PC-3 (cell line): ENCODE data around the gene ZNF792. TPM values are rescaled to one million over a fixed set of nuclear protein-coding genes. Genes with fewer than 3 reads are reported as not detected.
"Not testable (repeated sequence)": the region's sequence is repeated elsewhere in the genome, so short reads cannot be mapped to it uniquely, and the experiment has no call there.

Source experiments
- ATAC-seq: fragments of 200-7000 bp; cut with Tn5 transposase; 2 replicates; pipeline ENCODE4 v1.9.1; 2020; ENCODE audit warnings: mild to moderate bottlenecking, moderate library complexity
- BruUV-seq: library from RNA; stranded (reverse); fragments of 400-500 nt; replicated peaks from 2 replicates; lab custom pipeline; 2021; lab: Mats Ljungman, UMichigan
- CTCF ChIA-PET: fragments of 300-600 bp; sonication (Branson Sonifier 250); formaldehyde crosslinking; loops from one replicate; lab custom pipeline; 2022; ENCODE audit warnings: antibody characterized with exemption; lab: Charles Lee
- POLR2A ChIA-PET: fragments of 300-600 bp; sonication (Branson Sonifier 250); formaldehyde crosslinking; loops from one replicate; lab custom pipeline; 2022; ENCODE audit warnings: antibody characterized with exemption; ENCODE audit not compliant: unreplicated experiment; lab: Charles Lee
- DNase-seq: peaks from one replicate; pipeline ENCODE4 v3.0.0-alpha.2; 2015
- H2AFZ ChIP-seq: fragments of 300-600 bp; sonication (generic); 2 replicates; pipeline ENCODE4 v1.6.0; 2016; ENCODE audit warnings: antibody characterized with exemption, low read length
- H3F3A ChIP-seq: fragments of 300-600 bp; sonication (generic); one replicate; pipeline ENCODE4 v1.6.0; 2017; ENCODE audit warnings: antibody characterized with exemption, low read length, control low read depth, mild to moderate bottlenecking; ENCODE audit not compliant: unreplicated experiment
- H3K27ac ChIP-seq: fragments of 300-600 bp; sonication (generic); 2 replicates; pipeline ENCODE4 v1.5.1; 2016; ENCODE audit warnings: mild to moderate bottlenecking, low read length
- H3K27me3 ChIP-seq: fragments of 300-600 bp; sonication (generic); 2 replicates; pipeline ENCODE4 v1.6.1; 2016; ENCODE audit warnings: low read length, mixed read lengths
- H3K36me3 ChIP-seq: fragments of 300-600 bp; sonication (generic); 2 replicates; pipeline ENCODE4 v1.6.1; 2016; ENCODE audit warnings: low read depth, mixed run types, low read length, mixed read lengths
- H3K4me1 ChIP-seq: fragments of 300-600 bp; sonication (generic); 2 replicates; pipeline ENCODE4 v1.5.1; 2016; ENCODE audit warnings: low read length; ENCODE audit not compliant: insufficient read depth
- H3K4me2 ChIP-seq: fragments of 300-600 bp; sonication (generic); 2 replicates; pipeline ENCODE4 v1.6.0; 2016; ENCODE audit warnings: low read length
- H3K4me3 ChIP-seq: fragments of 300-600 bp; sonication (generic); 2 replicates; pipeline ENCODE4 v1.5.1; 2016; ENCODE audit warnings: mild to moderate bottlenecking, low read length, mixed read lengths
- H3K79me2 ChIP-seq: fragments of 300-600 bp; sonication (generic); 2 replicates; pipeline ENCODE4 v1.6.1; 2017; ENCODE audit warnings: low read length, mixed read lengths
- H3K9ac ChIP-seq: fragments of 300-600 bp; sonication (generic); 2 replicates; pipeline ENCODE4 v1.6.0; 2016; ENCODE audit warnings: mild to moderate bottlenecking, low read length
- H3K9me2 ChIP-seq: fragments of 300-600 bp; sonication (generic); replicated peaks from 2 replicates; pipeline ENCODE4 v1.6.1; 2016; ENCODE audit warnings: mixed run types, low read length, mixed read lengths
- H3K9me3 ChIP-seq: fragments of 300-600 bp; sonication (generic); 2 replicates; pipeline ENCODE4 v1.6.1; 2016; ENCODE audit warnings: low read length, mixed read lengths
- H4K20me1 ChIP-seq: fragments of 300-600 bp; sonication (generic); 2 replicates; pipeline ENCODE4 v1.6.1; 2016; ENCODE audit warnings: low read length, mixed read lengths
- CTCF ChIP-seq: fragments of 300-600 bp; sonication (generic); conservative IDR thresholded peaks from 2 replicates; pipeline ENCODE4 v1.5.1; 2017; ENCODE audit warnings: antibody characterized with exemption, low read depth, mild to moderate bottlenecking, low read length
- EZH2 ChIP-seq: fragments of 300-600 bp; sonication (generic); IDR thresholded peaks from one replicate; pipeline ENCODE4 v1.6.1; 2017; ENCODE audit warnings: antibody characterized with exemption, mild to moderate bottlenecking, low read length; ENCODE audit not compliant: unreplicated experiment
- EZH2phosphoT487 ChIP-seq: fragments of 300-600 bp; sonication (generic); IDR thresholded peaks from 2 replicates; pipeline ENCODE4 v1.6.1; 2018; ENCODE audit warnings: mild to moderate bottlenecking, antibody characterized with exemption, low read length, borderline replicate concordance
- intact Hi-C: fragments of 100-400 bp; cut with micrococcal nuclease; formaldehyde crosslinking; loops from 2 replicates; pipeline ENCODE4 v1.9.0; 2023
- total RNA-seq: library from RNA; depleted of rRNA; stranded (reverse); fragments of >200 nt; gene quantifications from 2 replicates; pipeline ENCODE4 v1.2.3, GENCODE V29; 2014

The ZNF792 gene
- total RNA-seq, 1 experiment from 2014 or later, result 6.3 TPM

DNA sequence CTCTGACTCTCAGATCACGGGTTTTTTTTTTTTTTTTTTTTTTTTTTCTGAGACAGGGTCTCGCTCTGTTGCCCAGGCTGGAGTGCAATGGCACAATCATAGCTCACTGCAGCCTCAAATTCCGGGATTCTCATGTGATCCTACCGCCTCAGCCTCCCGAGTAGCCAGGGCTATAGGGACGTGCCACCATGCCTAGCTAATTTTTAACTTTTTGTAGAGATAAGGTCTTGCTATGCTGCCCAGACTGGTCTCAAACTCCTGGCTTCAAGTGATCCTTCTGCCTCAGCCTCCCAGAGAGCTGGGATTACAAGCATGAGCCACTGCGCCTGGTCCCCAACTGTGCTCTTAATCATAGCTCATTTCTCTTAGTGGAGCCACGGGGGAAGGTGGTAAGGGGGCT lies 31.5 kb upstream of the ZNF792 start:
- Histone ChIP-seq H3K4me3 (no peak overlapping the region), H3K79me2 (peaks cover 4% of the 10 kb centered on the region; the same call in 1 of the 2 replicates), H3K9me3 (no peaks in the 10 kb centered on the region), H2AFZ (no peak overlapping the region), H3K27ac (no peak overlapping the region), H3K4me1 (peaks cover 21% of the 10 kb centered on the region), H3K9me2 (no peaks in the 10 kb centered on the region), H3F3A (no peaks in the 10 kb centered on the region), H3K27me3 (no peaks in the 10 kb centered on the region), H3K36me3 (no peaks in the 10 kb centered on the region), H3K4me2 (peak overlapping the region; percentile 53; the same call in 1 of the 2 replicates), H3K9ac (no peak overlapping the region), H4K20me1 (no peaks in the 10 kb centered on the region)
- TF ChIP-seq EZH2phosphoT487, result no peak
- TF ChIP-seq CTCF, result no peak
- TF ChIP-seq EZH2, result no peak
- no TSS peak for BruUV-seq
- POLR2A ChIA-PET, result no interaction called here
- intact Hi-C loops, result no loop called here
- ATAC-seq (no peak), DNase-seq (no peak)
- CTCF ChIA-PET, result no interaction called here

GRCh38 chr19:34994643-34995541 lies 30.9 kb upstream of the ZNF792 start:
- no peaks in the 10 kb centered on the region for H3K9me3 ChIP-seq
- TF ChIP-seq EZH2 (no peak), EZH2phosphoT487 (no peak), CTCF (no peak)
- H3K9me2 ChIP-seq, result no peaks in the 10 kb centered on the region
- H3K4me1 ChIP-seq, result peaks cover 21% of the 10 kb centered on the region
- H3K4me3 ChIP-seq, result no peak overlapping the region
- no peaks in the 10 kb centered on the region for H3F3A ChIP-seq
- no peaks in the 10 kb centered on the region for H4K20me1 ChIP-seq
- DNase-seq, result peak; percentile 69
- no peak overlapping the region for H3K9ac ChIP-seq
- H3K4me2 ChIP-seq, result peak overlapping the region; percentile 53
- BruUV-seq, result no TSS peak
- ATAC-seq, result peak; percentile 87
- H3K27me3 ChIP-seq, result no peaks in the 10 kb centered on the region
- peak overlapping the region; percentile 46; the same call in 1 of the 2 replicates for H2AFZ ChIP-seq
- H3K27ac ChIP-seq, result no peak overlapping the region
- CTCF ChIA-PET, result no interaction called here
- POLR2A ChIA-PET, result no interaction called here
- H3K79me2 ChIP-seq, result 0 out of 2 replicates have a peak, but pooled peaks cover 3% of the 10 kb centered on the region
- intact Hi-C loops, result no loop called here
- no peaks in the 10 kb centered on the region for H3K36me3 ChIP-seq

- Histone ChIP-seq H3K4me2 (peak overlapping the region; percentile 53; the same call in 1 of the 2 replicates), H3K4me1 (peaks cover 15% of the 10 kb centered on the region), H3K9me2 (no peaks in the 10 kb centered on the region), H3K9me3 (no peaks in the 10 kb centered on the region), H4K20me1 (no peaks in the 10 kb centered on the region), H3K27me3 (no peaks in the 10 kb centered on the region), H3K36me3 (no peaks in the 10 kb centered on the region), H3K4me3 (no peak overlapping the region), H3F3A (no peaks in the 10 kb centered on the region), H3K9ac (no peak overlapping the region), H3K27ac (no peak overlapping the region), H2AFZ (no peak overlapping the region), H3K79me2 (no peaks in the 10 kb centered on the region)
- TF ChIP-seq EZH2, result no peak
- no peak for TF ChIP-seq CTCF
- TF ChIP-seq EZH2phosphoT487, result no peak
- CTCF ChIA-PET, result no interaction called here
- no peak for ATAC-seq
- POLR2A ChIA-PET, result no interaction called here
- DNase-seq, result no peak
- no TSS peak for BruUV-seq
- intact Hi-C loops, result no loop called here
These were observed 30.2 kb upstream of the ZNF792 start for GRCh38 chr19:34994286-34994642.

DNA sequence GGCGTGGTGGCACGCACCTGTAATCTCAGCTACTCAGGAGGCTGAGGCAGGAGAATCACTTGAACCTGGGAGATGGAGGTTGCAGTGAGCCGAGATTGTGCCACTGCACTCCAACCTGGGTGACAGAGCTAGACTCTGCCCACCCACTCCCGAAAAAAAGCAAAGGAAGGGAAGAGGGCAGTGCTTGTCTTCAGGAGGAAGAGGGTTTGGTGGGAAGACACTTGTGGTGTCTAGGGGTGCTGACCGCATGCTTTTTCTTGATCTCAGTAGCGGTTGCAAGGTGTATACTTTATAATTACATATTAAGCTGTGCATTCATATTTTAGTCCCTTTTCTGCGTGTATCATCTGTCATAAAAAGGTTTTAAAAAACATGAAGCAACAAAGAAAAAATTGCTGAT lies 28.6 kb upstream of the ZNF792 start:
- H3K27me3 ChIP-seq, CTCF ChIA-PET, ATAC-seq, H3K27ac ChIP-seq, H3F3A ChIP-seq, H4K20me1 ChIP-seq, H3K4me3 ChIP-seq, H3K79me2 ChIP-seq, POLR2A ChIA-PET, intact Hi-C loops, H2AFZ ChIP-seq, H3K9ac ChIP-seq, H3K4me2 ChIP-seq, H3K9me3 ChIP-seq, BruUV-seq, H3K36me3 ChIP-seq, H3K9me2 ChIP-seq, DNase-seq: not testable (repeated sequence)
- peaks cover 13% of the 10 kb centered on the region for H3K4me1 ChIP-seq
